GM19193 (cell line): Measurements from ENCODE around the gene TM4SF20.

Experiments
- POLR2A ChIP-seq: IDR thresholded peaks from 4 replicates; pipeline ENCODE4 v1.6.1; 2011; ENCODE audit not compliant: insufficient read depth, insufficient read length; ENCODE audit errors: extremely low read depth

TM4SF20 gene

GRCh38 chr2:227317834-227318233 lies 61.3 kb downstream of the TM4SF20 start:
- TF ChIP-seq POLR2A = no peak

GRCh38 chr2:227313310-227313709 lies 65.8 kb downstream of the TM4SF20 start:
- TF ChIP-seq POLR2A = no peak

GRCh38 chr2:227312579-227312978 lies 66.5 kb downstream of the TM4SF20 start:
- no peak for TF ChIP-seq POLR2A
